Upper lobe of left lung (tissue), 6 donors: ENCODE measurements around the gene EXOC3. TPM values are rescaled to one million over a fixed set of nuclear protein-coding genes. Genes with fewer than 3 reads are reported as not detected.

Experiments used
- ATAC-seq, 2 donors: fragments of 200-7000 bp; cut with Tn5 transposase; one replicate each; pipeline ENCODE4 v1.9.1; 2022; ENCODE audit warnings: mild to moderate bottlenecking in 2 of 2, moderate library complexity in 2 of 2; ENCODE audit not compliant: low FRiP score in 2 of 2
- DNase-seq, 2 donors: peaks; one replicate each; pipeline ENCODE4 v3.0.0-alpha.2; 2019 to 2020
- H3K27ac ChIP-seq, 4 donors: fragments of 200-600 bp; sonication (generic); one replicate each; pipeline ENCODE4 v1.5.1; 2016 to 2019
- H3K27me3 ChIP-seq, 4 donors: fragments of 200-600 bp; sonication (generic); one replicate each; pipeline ENCODE4 v1.5.1; 2017 to 2019
- H3K36me3 ChIP-seq, 4 donors: fragments of 200-600 bp; sonication (generic); one replicate each; pipeline ENCODE4 v1.5.1; 2016 to 2019
- H3K4me1 ChIP-seq, 4 donors: fragments of 200-600 bp; sonication (generic); one replicate each; pipeline ENCODE4 v1.5.1; 2018 to 2019
- H3K4me3 ChIP-seq, 4 donors: fragments of 200-600 bp; sonication (generic); one replicate each; pipeline ENCODE4 v1.5.1; 2017 to 2019; ENCODE audit warnings: mild to moderate bottlenecking in 2 of 4, moderate library complexity in 1 of 4
- H3K9me3 ChIP-seq, 4 donors: fragments of 200-600 bp; sonication (generic); one replicate each; pipeline ENCODE4 v1.5.1; 2018 to 2019
- CTCF ChIP-seq, 6 experiments: fragments of 450-650 bp in 4 of 6; fragments of 200-600 bp in 2 of 6; sonication (generic) in 2 of 6; IDR thresholded peaks; one replicate each; pipeline ENCODE4 v1.5.1; 2016 to 2019; ENCODE audit warnings: antibody characterized with exemption in 6 of 6
- EP300 ChIP-seq, 4 donors: sonication (generic); formaldehyde crosslinking; IDR thresholded peaks; one replicate each; pipeline ENCODE4 v1.5.1; 2017; ENCODE audit warnings: antibody characterized with exemption in 4 of 4, control low read depth in 2 of 4
- POLR2A ChIP-seq, 4 donors: fragments of 450-650 bp; IDR thresholded peaks; one replicate each; pipeline ENCODE4 v1.5.1; 2016 to 2017; ENCODE audit warnings: antibody characterized with exemption in 4 of 4, mild to moderate bottlenecking in 2 of 4
- POLR2AphosphoS5 ChIP-seq, 2 donors: sonication (generic); formaldehyde crosslinking; IDR thresholded peaks; one replicate each; pipeline ENCODE4 v1.5.1; 2017; ENCODE audit warnings: antibody characterized with exemption in 2 of 2
- WGBS, 2 donors: methylation state at CpG; one replicate each; pipeline ENCODE4 v1.1.5; 2017 to 2018; 5-methylcytosine and 5-hydroxymethylcytosine counted together
- total RNA-seq, 6 donors: library from RNA; depleted of rRNA in 4 of 6; stranded (reverse); fragments of >200 nt in 4 of 6; gene quantifications; one replicate each; pipeline versions ENCODE4 v1.1.0 to v1.2.1, GENCODE V29; 2016 to 2021
- donor health status: DM: no; HTN: no; CAD: no; lungs with moderate emphysema.
- donor health status: DM: no; HTN: yes; CAD: no; lungs with severe emphysema.

EXOC3 gene
- total RNA-seq, 6 donors from 2014 or later: 43.6 to 149 (median 64.5) TPM

GRCh38 chr5:475704-476101 lies 32.7 kb downstream of the EXOC3 start:
- Histone ChIP-seq H3K27ac (no peak overlapping the region), H3K27me3 (peaks cover 0 to 42% (median 21%) of the 10 kb centered on the region in 4 donors), H3K9me3 (no peaks in the 10 kb centered on the region), H3K4me1 (peaks cover 20 to 40% (median 29%) of the 10 kb centered on the region in 4 donors), H3K36me3 (no peaks in the 10 kb centered on the region), H3K4me3 (no peak overlapping the region)
- DNase-seq: no peak
- no peak for TF ChIP-seq EP300 (IDR thresholded peaks at IDR 0.05)
- no peak for TF ChIP-seq POLR2AphosphoS5 (IDR thresholded peaks at IDR 0.05)
- no peak for TF ChIP-seq CTCF (IDR thresholded peaks at IDR 0.05)
- no peak for TF ChIP-seq POLR2A (IDR thresholded peaks at IDR 0.05)
- WGBS, 2 donors: 63 to 81% methylated on average over 3 to 8 of the region's 8 CpGs
- no peak for ATAC-seq

- no peak overlapping the region for H3K27ac ChIP-seq
- H3K4me1 ChIP-seq: peaks cover 20 to 36% (median 26%) of the 10 kb centered on the region in 4 donors
- H3K4me3 ChIP-seq: no peak overlapping the region
- ATAC-seq: no peak
- WGBS, 2 donors: 81 to 88% methylated on average over 46 to 50 of the region's 51 CpGs
- H3K9me3 ChIP-seq: no peaks in the 10 kb centered on the region
- peak in 1 of 2 donors; percentile 83 for DNase-seq
- TF ChIP-seq POLR2AphosphoS5 (IDR thresholded peaks at IDR 0.05): no peak
- no peak for TF ChIP-seq POLR2A (IDR thresholded peaks at IDR 0.05)
- H3K27me3 ChIP-seq: peaks cover 0 to 42% (median 21%) of the 10 kb centered on the region in 4 donors
- H3K36me3 ChIP-seq: no peaks in the 10 kb centered on the region
Measured at GRCh38 chr5:476102-476813, 33.3 kb downstream of the EXOC3 start.

GRCh38 chr5:476814-477175 lies 33.8 kb downstream of the EXOC3 start:
- no peak for DNase-seq
- H3K36me3 ChIP-seq: no peaks in the 10 kb centered on the region
- H3K27ac ChIP-seq: no peak overlapping the region
- 76 to 84% methylated on average over 6 to 8 of the region's 9 CpGs for WGBS, 2 donors
- no peaks in the 10 kb centered on the region for H3K9me3 ChIP-seq
- H3K4me1 ChIP-seq: peaks cover 16 to 30% (median 21%) of the 10 kb centered on the region in 4 donors
- ATAC-seq: no peak
- TF ChIP-seq POLR2A (IDR thresholded peaks at IDR 0.05): no peak
- peaks cover 0 to 42% (median 21%) of the 10 kb centered on the region in 4 donors for H3K27me3 ChIP-seq
- H3K4me3 ChIP-seq: no peak overlapping the region

GRCh38 chr5:477247-477646 lies 34.3 kb downstream of the EXOC3 start:
- peak in 1 of 2 donors; percentile 78 for DNase-seq
- 71 to 76% methylated on average over 7 to 19 of the region's 19 CpGs for WGBS, 2 donors
- H3K9me3 ChIP-seq: no peaks in the 10 kb centered on the region
- H3K36me3 ChIP-seq: no peaks in the 10 kb centered on the region
- H3K4me1 ChIP-seq: peaks cover 12 to 26% (median 16%) of the 10 kb centered on the region in 4 donors
- no peak for ATAC-seq
- no peak for TF ChIP-seq POLR2AphosphoS5 (IDR thresholded peaks at IDR 0.05)
- no peak for TF ChIP-seq EP300 (IDR thresholded peaks at IDR 0.05)
- TF ChIP-seq CTCF (IDR thresholded peaks at IDR 0.05): no peak
- TF ChIP-seq POLR2A (IDR thresholded peaks at IDR 0.05): no peak
- H3K4me3 ChIP-seq: no peak overlapping the region
- peaks cover 0 to 42% (median 21%) of the 10 kb centered on the region in 4 donors for H3K27me3 ChIP-seq
- no peak overlapping the region for H3K27ac ChIP-seq

GRCh38 chr5:477871-478270 lies 34.9 kb downstream of the EXOC3 start:
- Histone ChIP-seq H3K27me3 (peaks cover 0 to 42% (median 21%) of the 10 kb centered on the region in 4 donors), H3K27ac (no peak overlapping the region), H3K4me1 (peaks cover 10 to 21% (median 14%) of the 10 kb centered on the region in 4 donors), H3K4me3 (no peak overlapping the region), H3K9me3 (no peaks in the 10 kb centered on the region), H3K36me3 (no peaks in the 10 kb centered on the region)
- ATAC-seq: no peak
- TF ChIP-seq POLR2A (IDR thresholded peaks at IDR 0.05) (no peak), POLR2AphosphoS5 (IDR thresholded peaks at IDR 0.05) (no peak), CTCF (IDR thresholded peaks at IDR 0.05) (no peak)
- peak in 1 of 2 donors; percentile 78 for DNase-seq
- 88% methylated on average over 11 to 13 of the region's 13 CpGs for WGBS, 2 donors
